Stimulated activated CD4-positive, alpha-beta T cell treated with anti-CD3 and anti-CD28 coated beads, Interleukin-15, amount 100 ng/mL, for 48 hours (primary cell): ENCODE measurements around the gene CASS4.
A peak's percentile ranks its signal among the peaks of the same experiment; 100 is the strongest.

Source experiments
- DNase-seq, 2 donors: peaks; one replicate each; pipeline ENCODE4 v3.0.0-alpha.2; 2020; ENCODE audit warnings: low read depth in 2 of 2

Gene CASS4

DNA sequence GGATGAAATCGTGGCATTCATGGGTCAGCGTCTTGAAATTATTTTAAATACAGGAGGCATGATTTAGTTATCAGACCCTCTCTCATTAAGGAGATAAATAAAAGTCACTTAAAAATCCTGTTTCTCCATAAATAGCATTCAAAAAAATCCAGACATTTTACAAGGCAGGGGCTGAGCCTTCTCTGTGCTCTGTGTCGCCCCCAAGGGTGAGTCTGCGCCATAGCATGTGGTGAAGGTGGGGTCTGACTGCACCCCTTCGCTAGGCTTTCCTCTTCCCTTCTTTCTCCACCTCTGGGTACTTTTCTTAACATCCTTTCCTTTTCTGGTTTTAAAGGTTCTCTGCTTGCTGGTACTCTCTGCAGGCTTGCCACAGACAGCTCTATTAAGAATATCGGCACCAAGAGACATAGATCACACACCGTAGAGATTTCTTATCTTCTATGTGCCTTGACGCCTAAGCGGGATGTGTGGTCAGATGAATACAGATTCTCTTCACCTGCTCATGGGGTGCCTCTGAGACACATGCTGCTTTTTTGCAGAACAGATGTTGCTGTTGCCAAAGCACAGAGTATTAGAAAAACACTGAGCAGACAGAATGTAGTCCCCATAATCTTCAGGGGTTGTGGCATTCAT lies 92.4 kb downstream of the CASS4 start:
- peak in 1 of 2 donors; percentile 7 for DNase-seq

DNA sequence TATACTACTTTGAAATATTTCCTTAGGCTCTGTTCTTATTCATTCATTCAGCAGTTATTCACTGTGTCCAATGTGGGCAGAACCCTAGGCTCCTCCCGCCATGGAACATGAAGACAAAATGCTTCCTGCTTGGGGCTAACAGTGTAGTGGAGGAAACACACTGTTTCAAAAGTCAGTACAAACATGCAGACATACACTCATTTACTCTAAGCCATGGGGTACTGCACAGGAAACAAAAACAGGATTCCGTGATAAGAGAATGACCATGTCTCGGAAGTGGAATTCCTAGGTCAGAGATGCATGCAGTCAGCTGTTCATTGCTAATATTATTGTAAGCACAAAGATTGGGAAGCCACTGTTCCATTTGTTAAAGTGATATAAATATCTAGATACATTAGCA lies 94.0 kb downstream of the CASS4 start:
- no peak for DNase-seq
